Left ventricle myocardium inferior (tissue), 1 donor: Measurements from ENCODE around the gene TBC1D22A. TPM values are rescaled to one million over a fixed set of nuclear protein-coding genes. Genes with fewer than 3 reads are reported as not detected.

ENCODE experiments used
- DNase-seq: peaks from one replicate; pipeline ENCODE4 v3.0.0-alpha.2; 2020
- H3K27ac ChIP-seq: fragments of 200-600 bp; replicated peaks from 2 replicates; pipeline ENCODE4 v1.8.0; 2021
- H3K27me3 ChIP-seq: fragments of 200-600 bp; 2 replicates; pipeline ENCODE4 v1.8.0; 2021; ENCODE audit warnings: low read depth
- H3K36me3 ChIP-seq: fragments of 200-600 bp; 2 replicates; pipeline ENCODE4 v1.8.0; 2021
- H3K4me1 ChIP-seq: fragments of 200-600 bp; 2 replicates; pipeline ENCODE4 v1.8.0; 2021
- H3K4me3 ChIP-seq: fragments of 200-600 bp; 2 replicates; pipeline ENCODE4 v1.8.0; 2021; ENCODE audit warnings: mild to moderate bottlenecking, moderate library complexity
- H3K9me3 ChIP-seq: fragments of 200-600 bp; replicated peaks from 2 replicates; pipeline ENCODE4 v1.8.0; 2021
- intact Hi-C: fragments of 100-400 bp; cut with micrococcal nuclease; formaldehyde crosslinking; loops from one replicate; pipeline ENCODE4 v1.11.0; 2022
- total RNA-seq: library from RNA; stranded (reverse); fragmentation: NEBNext Ultra II Directional; extraction: Animal tissue kit (Norgen Biotek cat#: 25700); gene quantifications from one replicate; pipeline ENCODE4 v1.2.1, GENCODE V29; 2021
- TF ChIP-seq, protein P1 (sequence below): fragments of 200-600 bp; IDR thresholded peaks from 2 replicates; pipeline ENCODE4 v1.8.0; 2021; ENCODE audit warnings: antibody characterized with exemption, mild to moderate bottlenecking, borderline replicate concordance
- donor health status: DM: no; HTN: yes; CAD: no; lungs with severe emphysema.

TBC1D22A gene
- total RNA-seq, 1 donor from 2014 or later = 16.2 TPM

DNA sequence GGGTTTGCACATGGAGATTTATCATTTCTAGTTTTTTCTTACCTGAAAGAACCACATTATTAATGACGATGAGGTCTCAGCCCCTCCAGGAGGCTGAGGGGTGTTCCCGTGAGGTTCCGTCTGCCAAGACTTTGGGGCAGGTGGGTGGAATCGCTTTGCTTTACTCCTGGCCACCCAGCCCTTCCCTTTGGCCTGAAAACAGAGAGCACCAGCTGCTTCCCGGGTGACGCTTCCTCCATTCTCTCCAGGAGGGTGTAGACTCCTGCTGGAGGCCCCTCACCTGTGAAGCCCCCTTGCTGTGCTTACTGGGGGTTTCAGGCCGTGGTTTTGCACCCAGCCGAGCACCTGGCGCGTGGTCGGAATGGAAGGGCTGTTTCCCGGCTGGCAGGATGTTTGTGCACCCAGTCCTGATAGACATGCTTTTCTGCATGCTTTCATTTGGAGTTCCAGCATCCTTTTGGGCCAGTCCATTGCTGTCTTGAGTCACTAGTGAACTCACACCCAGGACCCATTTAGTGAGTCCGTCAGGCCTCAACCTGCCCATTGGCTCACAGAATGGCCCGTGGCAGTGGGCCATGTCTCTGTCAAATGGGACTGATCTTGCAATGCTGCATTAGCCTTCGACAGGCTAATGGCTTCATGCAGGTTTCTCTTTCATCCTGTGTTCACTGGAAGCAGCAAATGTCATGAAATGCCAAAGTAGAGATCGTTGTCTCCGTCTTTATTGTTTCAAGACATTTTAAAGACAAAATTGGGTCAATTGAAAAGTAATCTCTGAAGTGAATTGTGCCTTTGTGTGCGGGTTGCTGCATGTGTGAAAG lies 360.8 kb downstream of the TBC1D22A start:
- Histone ChIP-seq H3K4me1 (no peaks in the 10 kb centered on the region), H3K4me3 (no peak overlapping the region), H3K27me3 (no peaks in the 10 kb centered on the region), H3K27ac (no peak overlapping the region), H3K36me3 (no peaks in the 10 kb centered on the region), H3K9me3 (no peaks in the 10 kb centered on the region)
- TF ChIP-seq, protein P1, sequence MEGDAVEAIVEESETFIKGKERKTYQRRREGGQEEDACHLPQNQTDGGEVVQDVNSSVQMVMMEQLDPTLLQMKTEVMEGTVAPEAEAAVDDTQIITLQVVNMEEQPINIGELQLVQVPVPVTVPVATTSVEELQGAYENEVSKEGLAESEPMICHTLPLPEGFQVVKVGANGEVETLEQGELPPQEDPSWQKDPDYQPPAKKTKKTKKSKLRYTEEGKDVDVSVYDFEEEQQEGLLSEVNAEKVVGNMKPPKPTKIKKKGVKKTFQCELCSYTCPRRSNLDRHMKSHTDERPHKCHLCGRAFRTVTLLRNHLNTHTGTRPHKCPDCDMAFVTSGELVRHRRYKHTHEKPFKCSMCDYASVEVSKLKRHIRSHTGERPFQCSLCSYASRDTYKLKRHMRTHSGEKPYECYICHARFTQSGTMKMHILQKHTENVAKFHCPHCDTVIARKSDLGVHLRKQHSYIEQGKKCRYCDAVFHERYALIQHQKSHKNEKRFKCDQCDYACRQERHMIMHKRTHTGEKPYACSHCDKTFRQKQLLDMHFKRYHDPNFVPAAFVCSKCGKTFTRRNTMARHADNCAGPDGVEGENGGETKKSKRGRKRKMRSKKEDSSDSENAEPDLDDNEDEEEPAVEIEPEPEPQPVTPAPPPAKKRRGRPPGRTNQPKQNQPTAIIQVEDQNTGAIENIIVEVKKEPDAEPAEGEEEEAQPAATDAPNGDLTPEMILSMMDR = no peak
- intact Hi-C loops = no loop called here
- DNase-seq = no peak

DNA sequence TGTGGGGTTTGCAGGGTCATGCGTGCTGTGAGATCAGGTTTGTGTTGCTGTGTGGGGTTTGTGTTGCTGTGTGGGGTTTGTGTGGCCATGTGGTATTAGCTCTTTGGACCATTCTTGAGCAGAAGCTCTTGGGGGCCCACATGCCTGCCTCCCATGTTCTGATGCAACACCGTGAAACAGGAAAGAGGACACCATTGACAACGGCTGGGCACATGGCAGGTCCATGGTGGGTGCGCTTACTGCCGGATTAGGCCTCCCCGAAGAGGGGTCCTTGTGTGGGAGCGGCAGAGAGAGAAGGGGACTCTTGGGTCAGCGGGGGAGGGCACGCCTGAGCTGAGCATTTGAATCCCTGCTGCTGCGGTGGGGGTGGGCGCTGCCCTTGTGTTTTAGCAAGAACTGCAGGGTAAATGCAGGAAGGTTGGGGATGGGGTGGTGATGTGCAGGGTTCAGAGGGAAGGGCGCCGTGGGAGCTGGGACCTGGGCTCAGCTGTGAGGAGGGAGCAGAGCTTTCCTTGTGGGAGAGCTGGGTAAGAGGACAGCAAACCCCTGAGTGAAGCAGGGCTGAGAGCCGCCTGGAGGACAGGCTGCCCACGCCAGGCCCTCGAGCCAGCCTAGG lies 361.5 kb downstream of the TBC1D22A start:
- H3K36me3 ChIP-seq = no peaks in the 10 kb centered on the region
- H3K9me3 ChIP-seq = no peaks in the 10 kb centered on the region
- H3K4me3 ChIP-seq = no peak overlapping the region
- DNase-seq = no peak
- no peaks in the 10 kb centered on the region for H3K27me3 ChIP-seq
- intact Hi-C loops = no loop called here
- H3K4me1 ChIP-seq = no peaks in the 10 kb centered on the region
- H3K27ac ChIP-seq = no peak overlapping the region
- TF ChIP-seq, protein P1 = no peak

DNA sequence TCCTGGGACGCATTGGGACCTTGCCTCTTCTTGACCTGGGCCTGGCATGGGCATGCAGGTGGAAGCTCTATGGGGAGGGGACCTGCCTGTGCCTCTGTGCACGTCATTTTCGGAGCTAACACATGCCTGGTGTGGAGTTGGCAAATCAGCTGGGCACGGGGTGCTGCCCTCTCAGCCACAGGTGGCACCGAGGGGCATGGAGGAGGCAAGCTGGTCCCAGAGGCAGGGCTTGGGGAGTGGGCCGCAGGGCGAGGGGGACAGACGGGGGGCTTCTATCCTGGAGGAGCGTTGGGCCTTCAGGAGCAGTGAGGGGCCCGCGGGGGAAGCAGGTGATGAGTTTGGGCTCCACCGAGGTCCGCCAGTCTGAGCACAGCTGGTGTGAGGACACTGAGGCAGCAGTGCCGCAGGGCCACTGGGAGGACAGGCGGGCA lies 362.0 kb downstream of the TBC1D22A start:
- Histone ChIP-seq H3K4me3 (no peak overlapping the region), H3K27ac (no peak overlapping the region), H3K36me3 (no peaks in the 10 kb centered on the region), H3K27me3 (no peaks in the 10 kb centered on the region), H3K4me1 (no peaks in the 10 kb centered on the region), H3K9me3 (no peaks in the 10 kb centered on the region)
- DNase-seq = peak; percentile 8
- intact Hi-C loops = no loop called here
- TF ChIP-seq, protein P1 = no peak

DNA sequence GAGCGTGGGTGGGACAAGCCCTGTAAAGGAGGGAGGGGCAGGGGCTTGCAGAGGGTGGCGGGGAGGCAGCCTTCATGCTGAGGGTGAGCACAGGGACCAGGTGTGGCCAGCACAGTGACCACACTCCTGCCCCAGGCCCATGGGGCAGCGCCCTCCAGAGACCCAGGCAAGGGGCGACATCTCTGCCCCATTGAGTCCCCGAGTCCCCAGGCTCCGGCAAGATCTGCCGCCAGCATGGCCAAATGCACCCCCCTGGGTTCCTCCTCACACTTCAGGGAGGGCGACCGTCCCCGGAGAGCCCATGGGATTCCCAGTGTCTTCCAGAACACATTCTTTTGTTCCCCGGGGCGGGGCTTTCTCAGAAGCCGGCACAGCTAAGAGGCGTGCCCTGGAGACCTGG lies 362.5 kb downstream of the TBC1D22A start:
- TF ChIP-seq, protein P1 = no peak
- no peak overlapping the region for H3K4me3 ChIP-seq
- DNase-seq = no peak

DNA sequence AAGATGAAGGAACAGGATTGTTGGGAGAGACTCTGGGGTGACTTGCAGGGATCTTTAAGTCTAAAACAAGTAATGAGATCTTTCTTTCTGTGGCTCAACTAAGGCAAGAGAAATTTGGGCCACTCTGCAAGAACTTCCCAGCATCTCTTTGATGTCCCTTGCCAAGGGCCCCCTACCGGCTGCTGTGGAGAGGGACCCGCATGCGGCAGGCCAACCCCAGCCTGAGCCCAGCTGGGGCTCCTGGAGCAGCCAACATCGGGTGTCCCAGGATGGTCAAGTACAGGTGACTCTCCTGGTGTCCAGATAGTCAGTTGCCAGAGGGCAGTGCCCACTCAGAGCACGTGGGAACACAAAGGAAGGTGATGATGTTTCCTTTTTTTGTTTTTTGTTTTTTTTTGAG lies 363.2 kb downstream of the TBC1D22A start:
- Histone ChIP-seq H3K4me1 (no peaks in the 10 kb centered on the region), H3K9me3 (no peaks in the 10 kb centered on the region), H3K27me3 (no peaks in the 10 kb centered on the region), H3K4me3 (no peak overlapping the region), H3K27ac (no peak overlapping the region), H3K36me3 (no peaks in the 10 kb centered on the region)
- intact Hi-C loops = no loop called here
- no peak for DNase-seq
- TF ChIP-seq, protein P1 = no peak

More for the DNA sequence above, 362.5 kb downstream of the TBC1D22A start:
- Histone ChIP-seq H3K9me3 (no peaks in the 10 kb centered on the region), H3K4me1 (no peaks in the 10 kb centered on the region), H3K27ac (no peak overlapping the region), H3K36me3 (no peaks in the 10 kb centered on the region), H3K27me3 (no peaks in the 10 kb centered on the region)
- intact Hi-C loops = no loop called here
